HEK293 (cell line): Measurements from ENCODE around the gene DES.
A peak's percentile ranks its signal among the peaks of the same experiment; 100 is the strongest.
"Not testable (repeated sequence)": the region's sequence is repeated elsewhere in the genome, so short reads cannot be mapped to it uniquely, and the experiment has no call there.

Experiments used
- CTCF ChIA-PET: fragments of 350-600 bp; formaldehyde crosslinking; extraction: SDS; loops from one replicate; lab custom pipeline; 2021; ENCODE audit warnings: antibody characterized with exemption; lab: Yijun Ruan, JAX
- POLR2A ChIA-PET: fragments of 300-600 bp; formaldehyde crosslinking; extraction: SDS; loops from one replicate; lab custom pipeline; 2020; ENCODE audit warnings: antibody characterized with exemption, inconsistent platforms; lab: Yijun Ruan, JAX
- H3K27ac ChIP-seq: fragments of 200-500 bp; sonication (Bioruptor generic); 2 replicates; pipeline ENCODE4 v1.5.1; 2014; ENCODE audit warnings: low read depth, low read length, control low read depth, inconsistent platforms; ENCODE audit errors: extremely low read depth
- H3K36me3 ChIP-seq, 2 experiments: fragments of 200-500 bp in 1 of 2; sonication (Bioruptor generic) in 1 of 2; 1 replicate in 1 of 2; 2 replicates in 1 of 2; pipeline ENCODE4 v1.5.1; 2014 to 2017; ENCODE audit warnings: inconsistent platforms in 2 of 2, low read length in 2 of 2; ENCODE audit not compliant: control insufficient read depth in 2 of 2, insufficient read depth in 1 of 2
- H3K4me1 ChIP-seq: fragments of 200-500 bp; sonication (Bioruptor generic); 2 replicates; pipeline ENCODE4 v1.5.1; 2014; ENCODE audit warnings: mild to moderate bottlenecking, low read length, inconsistent platforms; ENCODE audit not compliant: control insufficient read depth, insufficient read depth
- H3K4me3 ChIP-seq: 2 replicates; pipeline ENCODE4 v1.5.1; 2011; ENCODE audit warnings: low read depth, mild to moderate bottlenecking, control low read depth, low read length, moderate library complexity
- H3K9me3 ChIP-seq: fragments of 200-500 bp; sonication (Bioruptor generic); 2 replicates; pipeline ENCODE4 v1.5.1; 2014; ENCODE audit warnings: low read depth, low read length, inconsistent platforms; ENCODE audit not compliant: control insufficient read depth, insufficient read depth
- CTCF ChIP-seq: fragments of 450-650 bp; formaldehyde crosslinking; IDR thresholded peaks from 2 replicates; pipeline ENCODE4 v1.5.1; 2016; ENCODE audit warnings: missing biosample characterization, missing genetic modification characterization
- KLF17 ChIP-seq: fragments of 450-650 bp; formaldehyde crosslinking; IDR thresholded peaks from 2 replicates; pipeline ENCODE4 v1.5.1; 2016; ENCODE audit warnings: missing biosample characterization, missing genetic modification characterization
- ZBTB17 ChIP-seq: fragments of 450-650 bp; formaldehyde crosslinking; IDR thresholded peaks from 2 replicates; pipeline ENCODE4 v1.5.1; 2016; ENCODE audit warnings: missing biosample characterization, missing genetic modification characterization
- ZBTB6 ChIP-seq: fragments of 450-650 bp; formaldehyde crosslinking; IDR thresholded peaks from 2 replicates; pipeline ENCODE4 v1.5.1; 2017; ENCODE audit warnings: missing biosample characterization, missing genetic modification characterization
- ZNF114 ChIP-seq: fragments of 450-650 bp; formaldehyde crosslinking; IDR thresholded peaks from 2 replicates; pipeline ENCODE4 v1.5.0; 2017; ENCODE audit warnings: missing biosample characterization, missing genetic modification characterization
- ZNF148 ChIP-seq: fragments of 450-650 bp; formaldehyde crosslinking; IDR thresholded peaks from 2 replicates; pipeline ENCODE4 v1.5.0; 2017; ENCODE audit warnings: missing biosample characterization, missing genetic modification characterization, borderline replicate concordance
- ZNF214 ChIP-seq: fragments of 450-650 bp; formaldehyde crosslinking; IDR thresholded peaks from 2 replicates; pipeline ENCODE4 v1.5.1; 2017; ENCODE audit warnings: missing biosample characterization, mild to moderate bottlenecking, missing genetic modification characterization, borderline replicate concordance
- ZNF362 ChIP-seq: fragments of 450-650 bp; formaldehyde crosslinking; IDR thresholded peaks from 2 replicates; pipeline ENCODE4 v1.5.1; 2016; ENCODE audit warnings: missing biosample characterization, missing genetic modification characterization
- ZNF639 ChIP-seq: fragments of 450-650 bp; formaldehyde crosslinking; IDR thresholded peaks from 2 replicates; pipeline ENCODE4 v1.5.1; 2016; ENCODE audit warnings: missing biosample characterization, missing genetic modification characterization
- ZNF76 ChIP-seq: fragments of 450-650 bp; formaldehyde crosslinking; IDR thresholded peaks from 2 replicates; pipeline ENCODE4; 2016; ENCODE audit warnings: low read depth, missing biosample characterization, missing genetic modification characterization, borderline replicate concordance

The DES gene

GRCh38 chr2:219388907-219389156, 29.3 kb upstream of the DES start:
- no peaks in the 10 kb centered on the region for H3K9me3 ChIP-seq
- H3K4me3 ChIP-seq: no peak overlapping the region
- POLR2A ChIA-PET: interaction anchor here (1.6 kb wide), 1 partner anchor 52 kb away, joined by 3 read pairs; no protein-coding TSS in a partner anchor
- H3K36me3 ChIP-seq: peaks cover 0 to 27% of the 10 kb centered on the region in 2 experiments; a peak in 2 of 3 replicates
- CTCF ChIA-PET: interaction anchor here (0.6 to 8.8 kb wide), 17 partner anchors 10 to 1143 kb away, joined by 3 to 91 read pairs (median 4); no protein-coding TSS in a partner anchor
- TF ChIP-seq ZBTB17 (0 out of 2 replicates have a peak, but pooled peaks have one; percentile 37), ZNF362 (no peak)
- peak overlapping the region; percentile 52; the same call in 1 of the 2 replicates for H3K27ac ChIP-seq
- H3K4me1 ChIP-seq: peaks cover 6% of the 10 kb centered on the region

- Histone ChIP-seq H3K36me3 (no peaks in the 10 kb centered on the region), H3K9me3 (no peaks in the 10 kb centered on the region), H3K4me3 (no peak overlapping the region), H3K27ac (no peak overlapping the region), H3K4me1 (peaks cover 4% of the 10 kb centered on the region)
- CTCF ChIA-PET: interaction anchor here (0.6 to 8.8 kb wide), 5 partner anchors 10 to 156 kb away, joined by 3 to 91 read pairs (median 5); no protein-coding TSS in a partner anchor
- POLR2A ChIA-PET: interaction anchor here (1.3 kb wide), 1 partner anchor 10 kb away, joined by 3 read pairs; no protein-coding TSS in a partner anchor
- no peak for TF ChIP-seq ZNF76 (tag by site-specific recombination)
- TF ChIP-seq KLF17 (tag by site-specific recombination): no peak
- TF ChIP-seq CTCF (tag by site-specific recombination): no peak
- no peak for TF ChIP-seq ZBTB6 (tag by site-specific recombination)
- no peak for TF ChIP-seq ZNF114 (tag by site-specific recombination)
- TF ChIP-seq ZNF639 (tag by site-specific recombination): no peak
- TF ChIP-seq ZNF148 (tag by site-specific recombination): no peak
- no peak for TF ChIP-seq ZNF214 (tag by site-specific recombination)
Measured at GRCh38 chr2:219392754-219393153, 25.4 kb upstream of the DES start.

GRCh38 chr2:219395056-219395455, 23.1 kb upstream of the DES start:
- H3K4me3 ChIP-seq, H3K9me3 ChIP-seq, CTCF ChIA-PET, POLR2A ChIA-PET, H3K4me1 ChIP-seq, H3K36me3 ChIP-seq, H3K27ac ChIP-seq: not testable (repeated sequence)
